Measurements from ENCODE around the gene HEG1. TPM values are rescaled to one million over a fixed set of nuclear protein-coding genes. Genes with fewer than 3 reads are reported as not detected.

HEG1 gene
- total and polyA plus RNA-seq, 2 donors = 3.7 to 4.7 TPM

Other genes with a start within 250 kb of the HEG1 start
- gene ITGB5, start 168.6 kb downstream of the HEG1 start, total RNA-seq = 9.6 TPM
- gene ITGB5, start 168.6 kb downstream of the HEG1 start, polyA plus RNA-seq = 16.9 TPM
- gene MUC13, start 121.2 kb downstream of the HEG1 start, total RNA-seq = 0.05 TPM
- 0.46 TPM for gene MUC13, start 121.2 kb downstream of the HEG1 start, polyA plus RNA-seq
- gene SLC12A8, start 156.8 kb upstream of the HEG1 start, total RNA-seq = 0.94 TPM
- gene SLC12A8, start 156.8 kb upstream of the HEG1 start, polyA plus RNA-seq = 0.80 TPM

All from thymus (tissue), 2 donors.